Lung microvascular endothelial cell (primary cell): ENCODE results near the gene POLR1C. TPM values are rescaled to one million over a fixed set of nuclear protein-coding genes. Genes with fewer than 3 reads are reported as not detected.
A peak's percentile ranks its signal among the peaks of the same experiment; 100 is the strongest.
"Not testable (repeated sequence)": the region's sequence is repeated elsewhere in the genome, so short reads cannot be mapped to it uniquely, and the experiment has no call there.

ENCODE experiments used
- DNase-seq, 2 donors: peaks; one replicate each; pipeline versions ENCODE4 v3.0.0 to v3.0.0-alpha.2; 2010; ENCODE audit warnings: low read depth in 2 of 2
- total RNA-seq: library from RNA; depleted of rRNA; stranded (reverse); fragments of >200 nt; gene quantifications from 2 replicates; pipeline ENCODE4 v1.2.1, GENCODE V29; 2014

POLR1C gene
- total RNA-seq, 1 donor from 2014 or later: 27.0 TPM

DNA sequence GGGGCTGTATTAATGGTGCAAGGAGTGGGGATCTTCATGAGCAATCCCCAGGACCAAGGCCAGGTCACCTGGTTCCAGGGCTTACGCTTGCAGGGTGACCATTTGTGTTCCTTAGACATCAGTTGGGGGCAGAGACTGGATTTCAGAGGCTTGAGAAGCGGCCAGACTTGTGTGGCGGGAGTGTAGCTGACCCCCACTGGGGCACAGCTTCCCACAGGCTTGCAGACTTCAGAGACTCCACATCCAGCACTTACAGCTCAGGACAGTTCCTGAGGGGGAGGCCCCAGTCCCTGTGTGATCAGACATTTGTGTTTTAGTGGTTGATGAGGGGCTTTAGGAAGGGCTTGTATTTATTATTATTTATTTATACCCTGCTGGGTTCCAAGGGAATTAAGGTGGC is 24.2 kb upstream of the POLR1C start:
- DNase-seq: peak in 1 of 2 donors; percentile 34

GRCh38 chr6:43493230-43493629 is 23.7 kb upstream of the POLR1C start:
- no peak for DNase-seq

DNA sequence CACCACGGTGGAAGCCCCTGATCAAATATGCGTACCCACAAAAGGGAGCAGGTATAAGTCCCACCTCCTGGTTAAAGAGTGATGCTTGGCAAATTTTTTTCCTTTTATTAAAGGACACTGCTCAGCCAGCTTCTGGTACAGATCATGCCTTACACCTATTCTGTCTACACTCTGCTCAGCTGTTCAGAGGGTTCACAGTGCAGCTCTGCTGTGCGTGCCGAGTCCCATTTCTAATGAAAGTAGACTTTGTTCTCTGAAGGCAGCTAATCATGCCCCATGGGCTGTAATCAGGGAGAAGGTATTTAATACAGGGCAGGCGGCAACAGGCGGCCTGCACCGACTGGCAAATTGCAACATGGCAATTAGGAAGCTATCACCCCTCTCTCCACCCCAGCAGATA is 23.1 kb upstream of the POLR1C start:
- no peak for DNase-seq

DNA sequence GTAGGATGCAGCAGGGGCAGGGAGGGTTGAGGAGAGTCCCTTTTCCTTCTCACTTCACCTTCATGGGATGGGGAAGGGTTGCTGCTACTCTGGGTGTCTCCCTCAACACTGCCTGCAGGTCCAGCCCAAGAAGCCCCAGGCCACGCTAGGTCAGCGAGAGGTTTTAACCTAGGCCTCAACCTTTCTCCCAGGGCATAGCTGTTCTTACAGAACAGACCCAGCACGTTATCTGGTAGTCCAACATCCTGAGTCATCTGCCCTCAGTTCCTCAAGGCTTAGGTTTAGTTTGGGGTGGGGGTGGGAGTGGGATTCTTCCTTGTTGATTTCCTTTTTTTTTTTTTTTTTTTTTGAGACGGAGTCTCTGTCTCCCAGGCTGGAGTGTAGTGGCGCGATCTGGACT is 22.6 kb upstream of the POLR1C start:
- no peak for DNase-seq

DNA sequence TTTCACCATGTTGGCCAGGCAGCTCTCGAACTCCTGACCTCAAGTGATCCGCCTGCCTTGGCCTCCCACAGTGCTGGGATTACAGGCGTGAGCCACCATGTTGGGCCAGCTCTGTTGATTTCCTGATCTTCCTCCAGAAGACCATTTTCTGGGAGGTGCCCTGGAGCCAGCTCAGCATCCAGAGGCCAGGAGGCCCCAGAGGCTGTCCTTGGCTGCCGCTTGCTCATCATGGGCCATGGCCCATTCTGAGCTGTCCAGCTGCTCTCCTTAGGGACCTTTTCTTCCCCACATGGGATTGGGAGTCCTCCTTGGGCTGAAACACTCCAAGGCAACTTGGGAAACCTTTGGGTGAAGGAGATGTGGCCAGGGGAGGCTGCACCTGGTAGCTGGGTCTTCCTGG is 22.1 kb upstream of the POLR1C start:
- DNase-seq: no peak

DNA sequence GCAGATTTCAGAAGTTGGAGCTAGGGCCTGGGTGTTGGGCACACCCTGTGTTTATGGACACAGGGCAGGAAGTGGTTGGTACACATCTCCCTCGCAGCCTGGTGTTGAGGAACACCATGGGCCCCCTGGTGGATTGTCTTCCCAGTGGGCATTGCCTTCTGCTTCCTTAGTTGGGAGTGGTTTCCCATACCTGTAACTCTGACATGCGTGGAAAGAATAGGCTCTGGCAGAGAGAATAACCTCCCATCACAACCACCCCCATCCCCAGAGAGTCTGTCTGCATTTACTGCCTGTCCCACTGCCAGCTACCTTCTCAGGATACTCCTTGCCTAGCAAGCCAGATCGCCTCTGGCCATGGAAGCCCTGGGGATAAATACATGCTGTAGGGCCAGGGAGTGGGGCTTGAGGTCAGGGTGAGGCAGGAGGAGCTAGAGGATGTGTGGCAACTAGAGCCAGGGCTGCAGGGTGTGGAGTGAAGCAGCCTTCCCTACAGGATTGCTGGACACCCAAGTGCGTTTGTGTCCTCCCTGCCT is 21.4 kb upstream of the POLR1C start:
- no peak for DNase-seq

GRCh38 chr6:43496370-43497128 is 20.3 kb upstream of the POLR1C start:
- DNase-seq: peak; percentile 42 to 73

DNA sequence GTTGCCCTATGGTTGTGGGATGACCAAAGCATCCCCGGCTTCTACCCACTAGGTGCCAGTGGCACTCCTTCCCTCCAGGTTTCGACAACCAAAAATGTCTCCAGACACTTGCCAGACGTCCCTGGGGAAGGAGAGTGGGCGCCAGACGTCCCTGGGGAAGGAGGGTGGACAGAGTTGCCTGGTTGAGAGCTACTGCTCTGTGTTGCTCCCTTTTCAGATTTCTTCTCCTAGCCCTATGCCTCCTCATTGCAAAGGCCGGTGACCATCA is 19.8 kb upstream of the POLR1C start:
- no peak for DNase-seq

- DNase-seq: peak in 1 of 2 donors; percentile 50
Observed at GRCh38 chr6:43497689-43498088, 19.2 kb upstream of the POLR1C start.

DNA sequence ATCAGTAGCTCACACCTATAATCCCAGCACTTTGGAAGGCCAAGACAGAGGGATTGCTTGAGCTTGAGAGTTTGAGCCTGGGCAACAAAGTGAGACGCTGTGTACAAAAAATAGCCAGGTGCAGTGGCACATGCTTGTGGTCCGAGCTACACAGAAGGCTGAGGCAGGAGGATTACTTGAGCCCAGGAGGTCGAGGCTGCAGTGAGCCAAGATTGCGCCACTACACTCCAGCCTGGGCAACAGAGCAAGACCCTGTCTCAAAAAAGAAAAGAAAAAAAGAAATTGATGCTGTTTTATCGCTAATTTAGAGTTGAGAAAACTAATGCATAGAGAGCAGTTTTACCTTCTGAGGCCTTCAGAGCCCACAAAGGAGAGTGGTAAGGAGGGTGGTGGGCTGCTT is 18.6 kb upstream of the POLR1C start:
- DNase-seq: not testable (repeated sequence)

GRCh38 chr6:43499028-43499815 is 17.7 kb upstream of the POLR1C start:
- DNase-seq: peak; percentile 69 to 94

- DNase-seq: no peak
Observed at GRCh38 chr6:43500921-43501320, 16.0 kb upstream of the POLR1C start.

DNA sequence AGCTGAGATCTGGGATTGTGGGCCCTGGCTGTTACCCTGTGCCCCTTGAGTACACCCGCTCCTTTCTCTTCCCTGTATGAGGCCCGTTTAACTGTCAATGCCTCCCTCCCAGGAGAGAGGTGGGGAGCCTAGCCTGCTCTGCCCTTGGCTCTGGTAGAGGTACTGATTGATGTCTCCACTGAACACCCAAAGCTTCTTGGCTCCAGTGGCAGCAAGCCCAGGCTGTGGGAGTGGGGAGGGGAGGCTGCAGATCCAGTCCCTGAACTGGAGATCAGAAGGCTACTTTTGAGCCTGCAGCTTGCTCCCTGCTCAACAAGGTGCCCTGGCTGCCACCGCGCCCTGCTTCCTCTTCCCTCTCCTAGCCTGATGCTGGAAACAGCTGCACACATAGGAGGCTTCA is 14.2 kb upstream of the POLR1C start:
- no peak for DNase-seq

- DNase-seq: no peak
Observed at GRCh38 chr6:43503443-43503842, 13.4 kb upstream of the POLR1C start.

GRCh38 chr6:43504756-43505593 is 11.9 kb upstream of the POLR1C start:
- no peak for DNase-seq

GRCh38 chr6:43505718-43506117 is 11.2 kb upstream of the POLR1C start:
- DNase-seq: peak in 1 of 2 donors; percentile 40

GRCh38 chr6:43506171-43506570 is 10.7 kb upstream of the POLR1C start:
- DNase-seq: no peak

- peak; percentile 85 to 93 for DNase-seq
Observed at GRCh38 chr6:43506667-43507471, 10.0 kb upstream of the POLR1C start.

GRCh38 chr6:43508481-43509141 is 8.3 kb upstream of the POLR1C start:
- DNase-seq: no peak

- DNase-seq: peak in 1 of 2 donors; percentile 18
Observed at GRCh38 chr6:43509142-43509983, 7.5 kb upstream of the POLR1C start.
